Measurements from ENCODE around the gene DTYMK.

The DTYMK gene

DNA sequence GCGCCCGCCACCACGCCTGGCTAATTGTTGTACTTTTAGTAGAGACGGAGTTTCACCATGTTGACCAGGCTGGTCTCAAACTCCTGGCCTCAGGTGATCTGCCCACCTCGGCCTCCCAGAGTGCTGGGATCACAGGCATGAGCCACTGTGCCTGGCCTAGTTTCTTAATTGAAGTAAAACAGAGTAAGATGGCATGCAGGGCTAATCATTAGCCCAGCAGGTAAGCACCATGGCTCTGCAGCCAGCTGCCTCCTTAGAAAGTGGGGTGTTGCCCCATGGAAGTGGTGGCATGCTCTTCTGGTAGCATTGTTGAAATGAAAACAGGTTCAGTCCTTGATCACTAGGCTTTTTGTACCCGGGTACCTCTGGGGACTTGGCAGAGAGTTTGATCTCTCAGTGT lies 36.7 kb downstream of the DTYMK start:
- no peak overlapping the region for H3K4me3 Mint-ChIP-seq
- DNase-seq (no peak), ATAC-seq (no peak)
- H3K27me3 Mint-ChIP-seq, result no peaks in the 10 kb centered on the region
- H3K27ac Mint-ChIP-seq, result peak overlapping the region in 1 of 2 donors; percentile 72
- H3K9me3 Mint-ChIP-seq, result no peaks in the 10 kb centered on the region
- H3K4me1 Mint-ChIP-seq, result peaks cover 25% of the 10 kb centered on the region

GRCh38 chr2:241649404-241649803 lies 37.2 kb downstream of the DTYMK start:
- DNase-seq, result no peak
- Mint-ChIP-seq H3K9me3 (no peaks in the 10 kb centered on the region), H3K27ac (peak overlapping the region in 1 of 2 donors; percentile 72), H3K4me3 (no peak overlapping the region), H3K4me1 (peaks cover 27% of the 10 kb centered on the region), H3K27me3 (no peaks in the 10 kb centered on the region)
- ATAC-seq, result no peak

GRCh38 chr2:241648453-241648852 lies 38.2 kb downstream of the DTYMK start:
- H3K4me3 Mint-ChIP-seq, result no peak overlapping the region
- H3K9me3 Mint-ChIP-seq, result no peaks in the 10 kb centered on the region
- peaks cover 33% of the 10 kb centered on the region for H3K4me1 Mint-ChIP-seq
- H3K27me3 Mint-ChIP-seq, result no peaks in the 10 kb centered on the region
- DNase-seq (no peak), ATAC-seq (no peak)
- H3K27ac Mint-ChIP-seq, result peak overlapping the region; percentile 19 to 33

GRCh38 chr2:241645915-241646645 lies 40.5 kb downstream of the DTYMK start:
- Mint-ChIP-seq H3K4me3 (no peak overlapping the region), H3K27ac (peak overlapping the region; percentile 39 to 83), H3K9me3 (no peaks in the 10 kb centered on the region), H3K4me1 (peaks cover 49% of the 10 kb centered on the region), H3K27me3 (no peaks in the 10 kb centered on the region)
- DNase-seq (no peak), ATAC-seq (no peak)

GRCh38 chr2:241645056-241645914 lies 41.3 kb downstream of the DTYMK start:
- Mint-ChIP-seq H3K9me3 (no peaks in the 10 kb centered on the region), H3K4me1 (peaks cover 57% of the 10 kb centered on the region), H3K27me3 (no peaks in the 10 kb centered on the region), H3K27ac (peak overlapping the region in 1 of 2 donors; percentile 57), H3K4me3 (no peak overlapping the region)
- DNase-seq, result no peak
- ATAC-seq, result no peak

- Mint-ChIP-seq H3K4me1 (peaks cover 67% of the 10 kb centered on the region), H3K27ac (no peak overlapping the region), H3K4me3 (no peak overlapping the region), H3K9me3 (peaks cover 0 to 12% of the 10 kb centered on the region in 2 donors), H3K27me3 (no peaks in the 10 kb centered on the region)
- no peak for DNase-seq
- no peak for ATAC-seq
These were observed 45.0 kb downstream of the DTYMK start for GRCh38 chr2:241641631-241642030.

DNA sequence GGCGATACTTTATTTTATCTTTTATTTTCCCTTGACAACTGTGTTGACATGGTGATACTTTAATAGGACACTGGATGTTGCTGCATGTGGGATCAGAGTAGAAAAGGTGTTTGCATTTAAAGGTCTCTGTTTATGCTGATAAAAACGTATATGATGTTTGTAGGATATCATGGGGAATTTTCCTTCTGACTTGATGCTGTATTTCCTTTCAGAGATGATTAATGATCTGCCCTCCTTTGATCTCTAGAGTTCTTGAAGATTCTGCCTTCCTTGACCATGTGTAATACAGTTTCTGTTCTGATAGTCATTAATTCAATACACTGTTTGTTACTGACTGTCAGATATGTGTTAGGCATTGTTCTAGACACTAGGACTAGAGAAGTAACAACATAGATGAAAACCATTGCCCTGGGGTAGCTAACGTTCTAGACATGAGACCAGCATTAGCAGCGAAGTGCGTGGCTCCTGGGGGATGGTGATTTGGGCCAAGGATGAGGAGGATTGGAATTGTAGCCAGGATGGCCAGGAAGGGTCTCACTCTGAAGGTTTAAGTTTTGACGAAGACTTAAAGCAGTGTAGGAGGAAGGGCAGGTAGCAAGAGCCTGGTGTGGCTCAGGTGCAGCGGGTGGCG lies 46.3 kb downstream of the DTYMK start:
- H3K27me3 Mint-ChIP-seq, result no peaks in the 10 kb centered on the region
- peak overlapping the region; percentile 10 for H3K27ac Mint-ChIP-seq
- H3K9me3 Mint-ChIP-seq, result peaks cover 0 to 12% of the 10 kb centered on the region in 2 donors
- peak overlapping the region in 1 of 2 donors; percentile 2 for H3K4me3 Mint-ChIP-seq
- H3K4me1 Mint-ChIP-seq, result peaks cover 64% of the 10 kb centered on the region
- DNase-seq (no peak), ATAC-seq (no peak)

- Mint-ChIP-seq H3K27me3 (no peaks in the 10 kb centered on the region), H3K4me3 (peak overlapping the region in 1 of 2 donors; percentile 98), H3K9me3 (peaks cover 0 to 12% of the 10 kb centered on the region in 2 donors), H3K4me1 (peaks cover 70% of the 10 kb centered on the region), H3K27ac (peak overlapping the region in 1 of 2 donors; percentile 68)
- ATAC-seq, result no peak
- DNase-seq, result no peak
These were observed 47.2 kb downstream of the DTYMK start for GRCh38 chr2:241639385-241639784.

DNA sequence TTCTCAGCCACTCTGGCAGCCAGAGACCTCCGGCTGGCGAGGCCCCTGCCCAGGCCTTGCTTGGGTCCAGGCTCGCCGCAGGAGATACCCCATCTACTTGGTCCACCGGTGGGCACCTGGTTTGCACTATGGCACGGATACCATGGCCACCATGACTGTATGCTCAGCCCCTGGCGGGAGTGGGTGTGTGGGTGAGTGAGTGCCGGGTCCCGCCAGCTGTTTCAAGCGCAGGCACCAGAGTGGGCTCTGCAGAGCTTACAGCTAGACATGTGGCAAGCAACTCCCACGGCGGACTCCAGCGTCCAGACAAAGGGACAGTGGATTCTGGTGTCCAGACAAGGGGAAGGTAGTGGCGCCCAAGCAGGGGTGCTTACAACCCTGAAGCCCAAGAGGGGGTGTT lies 47.7 kb downstream of the DTYMK start:
- Mint-ChIP-seq H3K27me3 (no peaks in the 10 kb centered on the region), H3K27ac (no peak overlapping the region), H3K9me3 (peaks cover 0 to 12% of the 10 kb centered on the region in 2 donors), H3K4me3 (peak overlapping the region; percentile 84 to 98), H3K4me1 (peaks cover 66% of the 10 kb centered on the region)
- DNase-seq, result no peak
- ATAC-seq, result no peak

GRCh38 chr2:241637795-241638660 lies 48.6 kb downstream of the DTYMK start:
- H3K27ac Mint-ChIP-seq, result peak overlapping the region; percentile 78 to 91
- peaks cover 0 to 12% of the 10 kb centered on the region in 2 donors for H3K9me3 Mint-ChIP-seq
- ATAC-seq, result peak; percentile 53
- H3K4me1 Mint-ChIP-seq, result peaks cover 64% of the 10 kb centered on the region
- H3K4me3 Mint-ChIP-seq, result peak overlapping the region; percentile 84 to 98
- H3K27me3 Mint-ChIP-seq, result no peaks in the 10 kb centered on the region
- no peak for DNase-seq

DNA sequence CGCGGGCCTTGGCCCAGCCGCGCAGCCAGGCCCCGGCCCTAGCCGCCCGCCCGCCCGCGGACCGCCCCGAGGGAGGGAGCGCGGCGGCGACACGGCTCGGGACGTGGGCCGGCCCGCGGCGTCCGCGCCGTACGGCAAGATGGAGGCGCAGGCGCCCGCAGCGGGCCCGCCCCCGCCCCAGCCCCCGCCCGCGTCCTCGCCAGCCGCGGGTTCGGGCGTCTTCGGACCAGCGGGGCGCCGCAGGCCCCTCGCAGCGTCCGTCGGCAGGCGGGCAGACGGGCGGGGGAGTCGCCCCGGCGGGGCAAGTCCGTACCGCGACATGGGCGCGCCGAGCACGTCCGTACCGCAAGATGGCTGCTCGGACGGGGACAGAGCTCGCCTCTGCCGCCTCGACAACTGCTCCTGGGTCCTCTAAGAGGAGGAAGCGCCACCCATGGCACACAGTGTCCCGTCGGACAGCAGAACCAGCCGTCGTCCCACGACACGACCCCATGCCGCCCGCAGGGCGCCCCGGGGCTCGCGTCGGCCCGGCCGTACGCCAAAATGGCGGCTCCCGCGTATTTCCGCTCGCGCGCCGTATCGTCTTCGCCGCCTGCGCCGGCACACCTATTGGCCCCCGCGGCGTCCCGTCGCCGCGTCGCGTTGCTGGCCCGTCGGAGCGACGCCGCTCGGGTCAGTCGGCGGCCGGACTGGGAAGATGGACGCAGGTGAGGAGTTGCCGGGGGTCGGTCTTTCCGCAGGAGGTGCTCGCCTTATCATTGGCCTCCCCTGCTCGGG lies 49.4 kb downstream of the DTYMK start, which contains the start of the genes ATG4B and THAP4:
Gene ATG4B, plus strand, starts transcription at position 676 of the 777 bp plus-strand sequence. Its CDS starts 22 bp downstream, at position 698.
Gene THAP4, minus strand, starts transcription at position 141 of the 777 bp plus-strand sequence. CDS start 141 bp downstream, outside the sequence.
- Mint-ChIP-seq H3K27ac (peak within 1 kb of the TSS; percentile 89 to 95), H3K4me3 (peak within 1 kb of the TSS; percentile 85 to 98), H3K9me3 (peaks cover 0 to 12% of the 10 kb centered on the region in 2 donors), H3K27me3 (no peaks in the 10 kb centered on the region), H3K4me1 (peaks cover 65% of the 10 kb centered on the region)
- ATAC-seq (peak; percentile 78), DNase-seq (peak; percentile 81 to 82)

GRCh38 chr2:241636182-241637017 lies 50.2 kb downstream of the DTYMK start:
- ATAC-seq, result peak; percentile 62
- peaks cover 57% of the 10 kb centered on the region for H3K4me1 Mint-ChIP-seq
- peak; percentile 45 to 60 for DNase-seq
- H3K9me3 Mint-ChIP-seq, result peaks cover 0 to 12% of the 10 kb centered on the region in 2 donors
- H3K27me3 Mint-ChIP-seq, result no peaks in the 10 kb centered on the region
- peak overlapping the region; percentile 89 to 95 for H3K27ac Mint-ChIP-seq
- H3K4me3 Mint-ChIP-seq, result peak overlapping the region; percentile 84 to 85

DNA sequence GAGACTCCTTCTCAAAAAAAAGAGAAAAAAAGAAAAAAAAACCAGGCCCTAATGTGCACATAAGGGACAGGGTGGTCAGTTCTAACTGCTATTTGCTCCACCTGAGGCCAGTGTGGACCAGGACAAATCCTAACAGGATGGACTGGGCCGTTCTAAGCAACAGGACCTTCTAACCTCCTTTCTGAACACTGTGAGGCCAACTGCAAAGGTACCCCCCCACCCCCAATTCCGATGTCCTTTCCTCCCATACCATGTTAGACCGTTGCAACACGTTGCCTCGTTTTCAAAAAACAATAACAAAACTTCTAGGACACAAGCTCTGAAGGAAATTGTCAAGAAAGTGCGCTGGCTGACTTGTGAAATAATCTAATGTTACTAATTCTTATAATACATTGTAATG lies 50.9 kb downstream of the DTYMK start:
- H3K4me1 Mint-ChIP-seq, result peaks cover 50% of the 10 kb centered on the region
- H3K27ac Mint-ChIP-seq, result peak overlapping the region; percentile 89 to 95

More for the DNA sequence above, 50.9 kb downstream of the DTYMK start:
- DNase-seq, result no peak
- no peak for ATAC-seq
- H3K27me3 Mint-ChIP-seq, result no peaks in the 10 kb centered on the region
- H3K9me3 Mint-ChIP-seq, result peaks cover 0 to 12% of the 10 kb centered on the region in 2 donors
- H3K4me3 Mint-ChIP-seq, result peak overlapping the region; percentile 84 to 85
